HepG2 (cell line): Measurements from ENCODE around the gene CDH11. TPM values are rescaled to one million over a fixed set of nuclear protein-coding genes. Genes with fewer than 3 reads are reported as not detected.

Experiments
- ATAC-seq: fragments of 200-7000 bp; cut with Tn5 transposase; 3 replicates; pipeline ENCODE4 v1.9.1; 2020; ENCODE audit warnings: mild to moderate bottlenecking, moderate library complexity
- BruUV-seq: library from RNA; stranded (reverse); fragments of 400-500 nt; replicated peaks from 2 replicates; lab custom pipeline; 2021; lab: Mats Ljungman, UMichigan
- CTCF ChIA-PET: fragments of 300-600 bp; formaldehyde crosslinking; extraction: SDS; loops from one replicate; lab custom pipeline; 2021; ENCODE audit warnings: low total read pairs, inconsistent platforms, low intra/inter-chr PET ratio; lab: Yijun Ruan, JAX
- POLR2A ChIA-PET: fragments of 350-600 bp; sonication (Branson Sonifier 250); formaldehyde crosslinking; loops from one replicate; lab custom pipeline; 2020; ENCODE audit warnings: antibody characterized with exemption, inconsistent platforms; lab: Yijun Ruan, JAX
- DNase-seq: peaks from one replicate; pipeline ENCODE4 v3.0.0-alpha.2; 2015; ENCODE audit warnings: low spot score
- FAIRE-seq: peaks from 3 replicates; lab custom pipeline; 2011; peaks lifted over from hg19 to GRCh38; lab: Jason Lieb, UNC
- H2AFZ ChIP-seq: one replicate; pipeline ENCODE4 v1.6.1; 2011; ENCODE audit warnings: low read length, inconsistent platforms
- H3K27ac ChIP-seq: fragments of 300-600 bp; 3 replicates; pipeline ENCODE4 v1.8.0; 2011; ENCODE audit warnings: mixed run types, mild to moderate bottlenecking, mixed read lengths, low read length, inconsistent platforms; ENCODE audit not compliant: insufficient read depth; ENCODE audit errors: extremely low read length
- H3K27me3 ChIP-seq, 2 experiments: fragments of 200-600 bp in 1 of 2; 2 replicates in 1 of 2; 3 replicates in 1 of 2; pipeline versions ENCODE4 v1.6.0 to v1.8.0; 2011; ENCODE audit warnings: low read length in 2 of 2, mild to moderate bottlenecking in 2 of 2, moderate library complexity in 2 of 2, inconsistent platforms in 1 of 2; ENCODE audit not compliant: insufficient read depth in 2 of 2, control insufficient read depth in 1 of 2
- H3K36me3 ChIP-seq, 2 experiments: fragments of 200-600 bp in 1 of 2; replicated peaks in 1 of 2; 2 replicates in 1 of 2; 3 replicates in 1 of 2; pipeline versions ENCODE4 v1.5.1 to v1.8.0; 2011; ENCODE audit warnings: low read length in 2 of 2, inconsistent platforms in 1 of 2; ENCODE audit not compliant: insufficient read depth in 2 of 2, control insufficient read depth in 1 of 2
- H3K4me1 ChIP-seq: 2 replicates; pipeline ENCODE4 v1.5.1; 2012; ENCODE audit warnings: low read length, inconsistent platforms; ENCODE audit not compliant: insufficient read depth
- H3K4me2 ChIP-seq: 2 replicates; pipeline ENCODE4 v1.6.0; 2011; ENCODE audit warnings: low read depth, low read length, inconsistent platforms
- H3K4me3 ChIP-seq, 3 experiments: fragments of 200-600 bp in 1 of 3; sonication (generic), shearing (Covaris generic) in 1 of 3; replicated peaks in 1 of 3; 2 replicates each; pipeline ENCODE4 v1.5.1; 2011 to 2016; ENCODE audit warnings: low read length in 3 of 3, inconsistent platforms in 2 of 3, low read depth in 2 of 3, mild to moderate bottlenecking in 2 of 3, control low read depth in 1 of 3, mixed read lengths in 1 of 3; ENCODE audit not compliant: insufficient read depth in 1 of 3
- H3K79me2 ChIP-seq: one replicate; pipeline ENCODE4 v1.6.1; 2011; ENCODE audit warnings: low read length, inconsistent platforms; ENCODE audit not compliant: insufficient read depth
- H3K9ac ChIP-seq: 2 replicates; pipeline ENCODE4 v1.6.0; 2011; ENCODE audit warnings: mild to moderate bottlenecking, low read depth, low read length, inconsistent platforms; ENCODE audit not compliant: insufficient read depth
- H3K9me3 ChIP-seq: 2 replicates; pipeline ENCODE4 v1.5.1; 2012; ENCODE audit warnings: mild to moderate bottlenecking, low read length
- H4K20me1 ChIP-seq: 2 replicates; pipeline ENCODE4 v1.6.0; 2011; ENCODE audit warnings: inconsistent platforms, mild to moderate bottlenecking, low read length, moderate library complexity; ENCODE audit not compliant: insufficient read depth
- ARNT ChIP-seq: fragments of 450-650 bp; IDR thresholded peaks from 2 replicates; pipeline ENCODE4 v1.6.1; 2017
- BHLHE40 ChIP-seq: IDR thresholded peaks from 2 replicates; pipeline ENCODE4 v1.6.1; 2011; ENCODE audit warnings: low read length, improper control_type of control experiment
- CBX2 ChIP-seq, 2 experiments: fragments of 200-600 bp in 1 of 2; sonication (generic); formaldehyde crosslinking in 1 of 2; IDR thresholded peaks; 2 replicates each; pipeline versions ENCODE4 v1.7.0 to v1.8.1; 2018 to 2022; ENCODE audit warnings: low read depth in 2 of 2, low read length in 1 of 2, mild to moderate bottlenecking in 1 of 2, missing genetic modification reagents in 1 of 2
- FOXM1 ChIP-seq: sonication (generic); formaldehyde crosslinking; IDR thresholded peaks from 2 replicates; pipeline ENCODE4 v1.5.0; 2020; ENCODE audit warnings: missing genetic modification reagents
- HNRNPLL ChIP-seq: fragments of 200-400 bp; formaldehyde crosslinking; IDR thresholded peaks from 2 replicates; pipeline ENCODE4 v1.6.1; 2017; ENCODE audit warnings: mild to moderate bottlenecking, low read depth, low read length; ENCODE audit not compliant: poor library complexity, severe bottlenecking
- RFX1 ChIP-seq: fragments of 450-650 bp; IDR thresholded peaks from 2 replicates; pipeline ENCODE4 v1.6.1; 2017
- SRSF4 ChIP-seq: fragments of 200-400 bp; formaldehyde crosslinking; IDR thresholded peaks from one replicate; pipeline ENCODE4 v1.6.1; 2018; ENCODE audit warnings: mild to moderate bottlenecking, low read depth, low read length, moderate library complexity; ENCODE audit not compliant: poor library complexity, severe bottlenecking
- TCF7 ChIP-seq: sonication (generic); IDR thresholded peaks from 2 replicates; pipeline ENCODE4 v1.6.1; 2016; ENCODE audit warnings: antibody characterized with exemption, low read depth
- THAP9 ChIP-seq: sonication (generic); formaldehyde crosslinking; IDR thresholded peaks from 2 replicates; pipeline ENCODE4; 2020; ENCODE audit warnings: missing genetic modification reagents, mild to moderate bottlenecking, borderline replicate concordance
- YEATS4 ChIP-seq: sonication (generic); formaldehyde crosslinking; IDR thresholded peaks from 2 replicates; pipeline ENCODE4 v1.4.0; 2020; ENCODE audit warnings: missing genetic modification reagents, borderline replicate concordance
- ZBTB26 ChIP-seq: IDR thresholded peaks from 2 replicates; pipeline ENCODE4 v1.6.1; 2016; ENCODE audit warnings: missing compliant biosample characterization, missing genetic modification reagents, borderline replicate concordance
- ZNF543 ChIP-seq: sonication (generic); formaldehyde crosslinking; IDR thresholded peaks from 2 replicates; pipeline ENCODE4 v1.4.0; 2020; ENCODE audit warnings: mild to moderate bottlenecking, missing genetic modification reagents
- ZNF549 ChIP-seq: sonication (generic); formaldehyde crosslinking; IDR thresholded peaks from 2 replicates; pipeline ENCODE4 v1.5.0; 2020; ENCODE audit warnings: missing genetic modification reagents
- ZNF563 ChIP-seq: sonication (generic); formaldehyde crosslinking; IDR thresholded peaks from 2 replicates; pipeline ENCODE4 v1.8.0; 2022; ENCODE audit warnings: mild to moderate bottlenecking, moderate library complexity, missing genetic modification reagents
- ZNF746 ChIP-seq: sonication (generic); formaldehyde crosslinking; IDR thresholded peaks from 2 replicates; pipeline ENCODE4 v1.8.0; 2022; ENCODE audit warnings: mild to moderate bottlenecking, missing genetic modification reagents
- ZNF768 ChIP-seq: sonication (generic); formaldehyde crosslinking; IDR thresholded peaks from 2 replicates; pipeline ENCODE4 v1.4.0; 2020; ENCODE audit warnings: missing genetic modification reagents
- in situ Hi-C: cut with HindIII; loops from 2 replicates; pipeline ENCODE4 v1.10.0; 2017; ENCODE audit warnings: low pct_unique_long_range_greater_than_20kb; ENCODE audit not compliant: extremely low pct_ligation_motif_present
- intact Hi-C: fragments of 100-400 bp; cut with micrococcal nuclease; formaldehyde crosslinking; loops from one replicate; pipeline ENCODE4 v1.10.0; 2022; ENCODE audit not compliant: unreplicated experiment
- polyA plus RNA-seq, 8 experiments: library from polyadenylated mRNA; depleted of rRNA in 3 of 8; stranded (reverse) in 7 of 8; unstranded in 1 of 8; fragments of >200 nt; fragmentation: Illumina TruSeq in 4 of 8; extraction: Trizol in 4 of 8; gene quantifications; 2 replicates each; pipeline versions ENCODE4 v1.2.1 to v1.2.3, GENCODE V29; 2011 to 2016; ENCODE audit warnings: low read depth in 4 of 8, missing spikeins in 1 of 8, mixed read lengths in 1 of 8; ENCODE audit not compliant: insufficient read depth in 1 of 8
- total RNA-seq, 5 experiments: library from RNA; depleted of rRNA; stranded (reverse); fragments of >200 nt; fragmentation: Illumina TruSeq; extraction: Trizol; gene quantifications; 2 replicates each; pipeline ENCODE4 v1.2.3, GENCODE V29; 2016; ENCODE audit warnings: low read depth in 1 of 5
- TF ChIP-seq, protein P1 (sequence below): sonication (generic); formaldehyde crosslinking; IDR thresholded peaks from 2 replicates; pipeline ENCODE4 v1.4.0; 2020; ENCODE audit warnings: missing genetic modification reagents
- TF ChIP-seq, protein P2 (sequence below): sonication (generic); formaldehyde crosslinking; IDR thresholded peaks from 2 replicates; pipeline ENCODE4 v1.5.1; 2020; ENCODE audit warnings: missing genetic modification reagents, mild to moderate bottlenecking, borderline replicate concordance
- TF ChIP-seq, protein P3 (sequence below): IDR thresholded peaks from 2 replicates; pipeline ENCODE4 v1.6.1; 2012; ENCODE audit warnings: inconsistent platforms

The CDH11 gene
- total and polyA plus RNA-seq, 2 of the 13 experiments (the other 11 are each of a cell fraction or from before 2014, with no cell fraction given) = not detected

DNA sequence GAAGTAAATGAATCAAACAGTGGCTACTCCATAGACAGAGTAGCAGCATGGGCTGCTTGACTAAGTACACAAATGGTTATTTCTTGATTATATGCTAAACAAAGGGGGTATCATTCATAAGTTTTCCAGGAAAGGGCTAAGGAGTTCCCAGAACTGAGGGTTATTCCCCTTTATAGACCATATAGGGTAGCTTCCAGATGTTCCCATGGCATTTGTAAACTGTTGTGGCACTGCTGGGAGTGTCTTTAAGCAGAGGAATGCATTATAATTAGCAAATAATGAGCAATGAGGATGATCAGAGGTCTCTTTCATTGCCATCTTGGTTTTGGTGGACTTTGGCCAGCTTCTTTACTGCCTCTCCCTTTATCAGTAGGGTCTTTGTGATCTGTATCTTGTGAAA, 105.1 kb downstream of the CDH11 start:
- no peaks in the 10 kb centered on the region for H3K4me1 ChIP-seq
- POLR2A ChIA-PET = no interaction called here
- no peak for DNase-seq
- H3K27me3 ChIP-seq = no peaks in the 10 kb centered on the region
- no peak for FAIRE-seq
- no peak overlapping the region for H3K4me2 ChIP-seq
- no peak for ATAC-seq
- no peak overlapping the region for H3K27ac ChIP-seq
- H3K9me3 ChIP-seq = peaks cover 69% of the 10 kb centered on the region
- intact Hi-C loops = no loop called here
- H3K9ac ChIP-seq = no peak overlapping the region
- TF ChIP-seq ZBTB26 (CRISPR knock-in tag) (no peak), ZNF549 (CRISPR knock-in tag) (no peak), THAP9 (CRISPR knock-in tag) (no peak), ZNF746 (CRISPR knock-in tag) (no peak), RFX1 (no peak), FOXM1 (no peak), TCF7 (no peak), BHLHE40 (no peak), YEATS4 (no peak), SRSF4 (no peak), ZNF768 (CRISPR knock-in tag) (no peak), ARNT (no peak), CBX2 (IDR thresholded peaks at IDR 0.05; ENCODE audit: low read depth, low read length) (no peak), CBX2 (CRISPR knock-in tag; IDR thresholded peaks at IDR 0.05; ENCODE audit: low read depth) (no peak), HNRNPLL (no peak), ZNF563 (no peak), ZNF543 (CRISPR knock-in tag) (no peak)
- TF ChIP-seq, protein P1, sequence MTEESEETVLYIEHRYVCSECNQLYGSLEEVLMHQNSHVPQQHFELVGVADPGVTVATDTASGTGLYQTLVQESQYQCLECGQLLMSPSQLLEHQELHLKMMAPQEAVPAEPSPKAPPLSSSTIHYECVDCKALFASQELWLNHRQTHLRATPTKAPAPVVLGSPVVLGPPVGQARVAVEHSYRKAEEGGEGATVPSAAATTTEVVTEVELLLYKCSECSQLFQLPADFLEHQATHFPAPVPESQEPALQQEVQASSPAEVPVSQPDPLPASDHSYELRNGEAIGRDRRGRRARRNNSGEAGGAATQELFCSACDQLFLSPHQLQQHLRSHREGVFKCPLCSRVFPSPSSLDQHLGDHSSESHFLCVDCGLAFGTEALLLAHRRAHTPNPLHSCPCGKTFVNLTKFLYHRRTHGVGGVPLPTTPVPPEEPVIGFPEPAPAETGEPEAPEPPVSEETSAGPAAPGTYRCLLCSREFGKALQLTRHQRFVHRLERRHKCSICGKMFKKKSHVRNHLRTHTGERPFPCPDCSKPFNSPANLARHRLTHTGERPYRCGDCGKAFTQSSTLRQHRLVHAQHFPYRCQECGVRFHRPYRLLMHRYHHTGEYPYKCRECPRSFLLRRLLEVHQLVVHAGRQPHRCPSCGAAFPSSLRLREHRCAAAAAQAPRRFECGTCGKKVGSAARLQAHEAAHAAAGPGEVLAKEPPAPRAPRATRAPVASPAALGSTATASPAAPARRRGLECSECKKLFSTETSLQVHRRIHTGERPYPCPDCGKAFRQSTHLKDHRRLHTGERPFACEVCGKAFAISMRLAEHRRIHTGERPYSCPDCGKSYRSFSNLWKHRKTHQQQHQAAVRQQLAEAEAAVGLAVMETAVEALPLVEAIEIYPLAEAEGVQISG (CRISPR knock-in tag) = no peak
- TF ChIP-seq, protein P2, sequence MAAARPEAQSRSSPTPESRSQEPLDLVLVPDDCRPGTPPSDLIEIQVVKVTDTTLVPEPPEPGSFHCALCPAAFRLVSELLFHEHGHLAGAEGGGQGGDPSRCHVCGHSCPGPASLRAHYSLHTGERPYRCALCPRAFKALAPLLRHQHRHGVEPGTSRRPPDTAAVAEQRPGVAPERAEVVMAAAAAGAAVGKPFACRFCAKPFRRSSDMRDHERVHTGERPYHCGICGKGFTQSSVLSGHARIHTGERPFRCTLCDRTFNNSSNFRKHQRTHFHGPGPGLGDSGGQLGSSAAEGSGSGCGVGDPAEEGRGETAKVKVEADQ = no peak
- TF ChIP-seq, protein P3, sequence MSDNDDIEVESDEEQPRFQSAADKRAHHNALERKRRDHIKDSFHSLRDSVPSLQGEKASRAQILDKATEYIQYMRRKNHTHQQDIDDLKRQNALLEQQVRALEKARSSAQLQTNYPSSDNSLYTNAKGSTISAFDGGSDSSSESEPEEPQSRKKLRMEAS = no peak
- TF ChIP-seq, all 625 proteins: peak for 0
- CTCF ChIA-PET = no interaction called here
- no peaks in the 10 kb centered on the region for H3K36me3 ChIP-seq
- H2AFZ ChIP-seq = no peak overlapping the region
- no peaks in the 10 kb centered on the region for H3K79me2 ChIP-seq
- BruUV-seq = no TSS peak
- no peak overlapping the region for H3K4me3 ChIP-seq
- in situ Hi-C loops = no loop called here
- H4K20me1 ChIP-seq = no peaks in the 10 kb centered on the region
